Psoas muscle (tissue), 8 donors: ENCODE data around the gene COPS9. TPM values are rescaled to one million over a fixed set of nuclear protein-coding genes. Genes with fewer than 3 reads are reported as not detected.

Experiments
- ATAC-seq, 4 donors: fragments of 200-7000 bp; cut with Tn5 transposase; one replicate each; pipeline ENCODE4 v1.9.1; 2020; ENCODE audit warnings: moderate library complexity in 3 of 4, mild to moderate bottlenecking in 2 of 4
- DNase-seq, 2 donors: peaks; one replicate each; pipeline ENCODE4 v3.0.0-alpha.2; 2020
- H3K27ac ChIP-seq: fragments of 200-600 bp; one replicate; pipeline ENCODE4 v1.8.0; 2022
- H3K27me3 ChIP-seq, 3 donors: fragments of 200-600 bp in 1 of 3; one replicate each; pipeline versions ENCODE4 v1.6.1 to v1.8.0; 2013 to 2022; ENCODE audit warnings: low read length in 2 of 3, mild to moderate bottlenecking in 2 of 3, moderate library complexity in 1 of 3; ENCODE audit not compliant: insufficient read depth in 3 of 3
- H3K36me3 ChIP-seq, 2 donors: fragments of 200-600 bp in 1 of 2; one replicate each; pipeline versions ENCODE4 v1.6.1 to v1.8.0; 2013 to 2022; ENCODE audit warnings: low read depth in 1 of 2, mild to moderate bottlenecking in 1 of 2, moderate library complexity in 1 of 2; ENCODE audit not compliant: insufficient read depth in 1 of 2
- H3K4me1 ChIP-seq: fragments of 200-600 bp; one replicate; pipeline ENCODE4 v1.8.0; 2022
- H3K4me3 ChIP-seq: fragments of 200-600 bp; one replicate; pipeline ENCODE4 v1.8.0; 2022; ENCODE audit warnings: mild to moderate bottlenecking
- H3K9me3 ChIP-seq: fragments of 200-600 bp; one replicate; pipeline ENCODE4 v1.8.0; 2022
- CTCF ChIP-seq: fragments of 200-600 bp; IDR thresholded peaks from one replicate; pipeline ENCODE4 v1.8.0; 2022; ENCODE audit warnings: antibody characterized with exemption
- WGBS, 3 donors: extraction: QIAGEN DNeasy Blood & Tissue Kit; methylation state at CpG; one replicate each; pipeline versions ENCODE4 v1.1.6 to v1.1.7; 2013; 5-methylcytosine and 5-hydroxymethylcytosine counted together
- intact Hi-C, 2 donors: fragments of 100-400 bp; cut with DNase I; formaldehyde crosslinking; loops; one replicate each; pipeline versions ENCODE4 v1.11.0 to v1.14.2; 2022
- polyA plus RNA-seq, 3 donors: library from polyadenylated mRNA; stranded (reverse); fragments of 200-250 nt; gene quantifications; one replicate each; pipeline ENCODE4 v1.2.3, GENCODE V29; 2013
- total RNA-seq, 4 donors: library from RNA; stranded (reverse); fragmentation: NEBNext Ultra II Directional in 2 of 4; extraction: Animal tissue kit (Norgen Biotek cat#: 25700) in 2 of 4; gene quantifications; one replicate each; pipeline versions ENCODE4 v1.2.1 to v1.2.4, GENCODE V29; 2021 to 2023
- donor health status: healthy with polysubstance abuse.
- donor health status: DM: no; HTN: no; CAD: no; lungs with moderate emphysema.
- donor health status: Bipolar disorder and iron deficiency.
- donor health status: healthy.
- donor health status: DM: yes; HTN: yes; CAD: no.
- donor health status: DM: no; HTN: no; CAD: no.
- donor health status: DM: no; HTN: no; CAD: no.
- donor health status: DM: yes; HTN: yes; CAD: no.

Gene COPS9
- total and polyA plus RNA-seq, 7 donors = 136 to 597 (median 214) TPM

GRCh38 chr2:240169486-240170353 is 33.6 kb upstream of the COPS9 start:
- Histone ChIP-seq H3K27ac (no peak overlapping the region), H3K4me3 (no peak overlapping the region), H3K27me3 (peaks cover 0 to 4% (median 0%) of the 10 kb centered on the region in 3 donors), H3K36me3 (no peaks in the 10 kb centered on the region), H3K9me3 (no peaks in the 10 kb centered on the region), H3K4me1 (no peaks in the 10 kb centered on the region)
- TF ChIP-seq CTCF = no peak
- intact Hi-C loops = no loop called here
- DNase-seq = no peak
- WGBS, 3 donors = 81 to 88% (median 87%) methylated on average over 15 of the region's 15 CpGs
- no peak for ATAC-seq

GRCh38 chr2:240168546-240169361 is 32.6 kb upstream of the COPS9 start:
- no peaks in the 10 kb centered on the region for H3K9me3 ChIP-seq
- H3K27ac ChIP-seq = no peak overlapping the region
- no peak overlapping the region for H3K4me3 ChIP-seq
- no peaks in the 10 kb centered on the region for H3K4me1 ChIP-seq
- DNase-seq = no peak
- peaks cover 0 to 4% (median 0%) of the 10 kb centered on the region in 3 donors for H3K27me3 ChIP-seq
- ATAC-seq = no peak
- no peak for TF ChIP-seq CTCF
- 86 to 88% (median 88%) methylated on average over 26 of the region's 26 CpGs for WGBS, 3 donors
- intact Hi-C loops = no loop called here
- no peaks in the 10 kb centered on the region for H3K36me3 ChIP-seq

GRCh38 chr2:240168041-240168440 is 31.9 kb upstream of the COPS9 start:
- intact Hi-C loops = no loop called here
- 82 to 87% (median 86%) methylated on average over 18 of the region's 18 CpGs for WGBS, 3 donors
- H3K4me3 ChIP-seq = no peak overlapping the region

GRCh38 chr2:240167588-240167880 is 31.4 kb upstream of the COPS9 start:
- Histone ChIP-seq H3K27ac (no peak overlapping the region), H3K27me3 (peaks cover 0 to 4% (median 0%) of the 10 kb centered on the region in 3 donors), H3K4me3 (no peak overlapping the region), H3K4me1 (no peaks in the 10 kb centered on the region), H3K9me3 (no peaks in the 10 kb centered on the region), H3K36me3 (no peaks in the 10 kb centered on the region)
- ATAC-seq (no peak), DNase-seq (no peak)
- 64 to 75% (median 68%) methylated on average over 9 of the region's 9 CpGs for WGBS, 3 donors
- intact Hi-C loops = no loop called here
- TF ChIP-seq CTCF = no peak

More at GRCh38 chr2:240168041-240168440, 31.9 kb upstream of the COPS9 start:
- no peaks in the 10 kb centered on the region for H3K36me3 ChIP-seq
- H3K27ac ChIP-seq = no peak overlapping the region
- H3K9me3 ChIP-seq = no peaks in the 10 kb centered on the region
- ATAC-seq (no peak), DNase-seq (no peak)
- no peak for TF ChIP-seq CTCF
- no peaks in the 10 kb centered on the region for H3K4me1 ChIP-seq
- peaks cover 0 to 4% (median 0%) of the 10 kb centered on the region in 3 donors for H3K27me3 ChIP-seq
